CD4-positive, alpha-beta T cell treated with Interferon gamma for 1 hour (primary cell): ENCODE results near the gene GALNT18.

Experiments used
- DNase-seq: peaks from one replicate; pipeline ENCODE4 v3.0.0-alpha.2; 2020

The GALNT18 gene

DNA sequence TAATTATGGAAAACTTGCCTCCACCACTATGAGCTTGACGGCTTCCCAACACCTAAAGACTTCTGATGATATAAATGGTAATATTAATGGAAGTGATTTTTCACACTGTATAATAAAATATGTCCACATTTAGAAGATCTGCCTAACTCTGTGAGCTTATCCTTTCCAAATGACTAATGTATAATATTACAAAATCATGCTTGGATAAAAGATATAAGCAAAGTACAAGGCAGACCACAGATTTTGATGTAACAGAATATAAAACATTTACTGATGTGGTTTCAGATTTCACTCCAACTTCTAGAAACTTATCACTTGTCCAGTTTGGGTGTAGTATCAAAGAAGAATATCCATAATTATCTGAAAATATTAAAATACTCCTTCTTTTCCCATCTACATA, 36.9 kb downstream of the GALNT18 start:
- no peak for DNase-seq

DNA sequence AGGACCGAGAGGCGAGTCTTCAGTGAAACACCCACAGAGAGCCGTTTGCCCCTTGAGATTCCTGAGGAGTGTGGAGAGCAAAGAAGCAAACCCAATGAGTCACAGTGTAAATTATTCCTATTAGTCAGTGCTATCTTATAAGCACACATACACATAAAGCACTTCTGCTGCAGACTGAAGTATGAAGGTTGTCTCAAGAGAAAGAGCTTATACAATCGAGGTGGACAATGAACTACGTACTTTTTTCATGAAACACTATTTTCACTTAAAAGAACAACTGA, 37.3 kb downstream of the GALNT18 start:
- no peak for DNase-seq

DNA sequence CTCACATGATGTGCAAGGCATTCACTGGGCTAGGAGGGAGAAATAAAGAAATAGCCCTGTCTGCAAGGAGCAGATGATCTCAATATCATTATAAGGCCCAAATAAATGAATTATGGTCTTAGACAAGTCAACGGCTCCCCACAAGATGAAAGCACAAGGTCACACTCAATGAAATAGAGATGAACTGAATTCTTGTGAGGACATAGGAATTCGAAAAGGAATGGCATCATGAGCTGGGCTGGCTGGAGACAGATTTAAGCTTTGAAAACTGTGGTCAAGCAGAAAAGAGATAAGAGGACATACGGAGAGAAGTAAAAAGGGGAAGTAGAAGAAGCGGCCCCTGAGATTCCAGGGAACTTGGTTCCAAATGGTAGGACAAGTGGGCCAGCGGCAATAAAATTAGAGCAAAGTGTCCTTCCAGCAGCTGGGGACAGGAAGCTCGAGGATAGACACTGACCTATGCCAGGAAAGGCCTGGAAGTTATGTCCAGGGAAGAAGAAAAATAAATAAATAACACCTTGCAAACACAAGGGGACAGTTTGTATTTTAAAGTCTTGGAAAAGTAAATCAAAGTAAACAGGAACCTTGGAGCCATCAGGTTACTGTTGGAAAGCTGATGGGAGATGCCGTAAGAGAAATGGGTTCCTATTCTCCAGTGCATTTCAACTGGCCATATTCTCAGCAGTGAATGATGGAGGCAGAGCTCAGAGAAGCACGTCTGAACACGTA, 37.8 kb downstream of the GALNT18 start:
- DNase-seq, result no peak

DNA sequence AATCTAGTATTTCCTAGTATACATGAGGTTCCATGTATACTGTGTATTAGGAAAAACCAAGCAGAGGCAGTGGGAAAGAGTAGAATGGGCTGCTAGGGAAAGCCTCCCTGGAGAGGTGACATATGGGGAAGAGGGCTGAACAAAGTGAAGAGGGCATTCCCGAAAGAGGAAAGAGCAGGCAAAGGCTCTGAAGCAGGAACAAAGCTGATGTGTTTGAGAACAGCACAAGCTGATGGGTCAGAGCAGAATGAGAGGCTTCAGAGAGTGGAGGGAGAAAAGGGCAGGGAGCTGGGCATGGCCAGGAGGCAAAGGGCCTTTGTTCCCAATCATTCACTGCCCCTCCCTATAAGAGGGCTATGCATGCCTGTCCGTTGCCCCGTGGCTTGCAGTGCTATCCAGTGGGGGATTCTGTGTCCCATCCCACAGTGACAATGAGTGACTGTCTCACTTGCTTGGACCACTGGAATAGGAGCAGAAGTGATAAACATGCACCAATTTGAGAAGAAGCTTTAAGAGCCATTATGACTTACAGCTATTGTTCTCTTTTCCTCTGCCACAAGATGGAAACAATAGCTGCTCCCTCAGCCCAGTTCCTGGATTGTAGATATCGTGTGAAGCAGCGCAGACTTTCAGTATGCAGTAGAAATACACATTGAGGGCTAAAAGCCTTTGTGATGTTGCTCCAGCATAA, 39.6 kb downstream of the GALNT18 start:
- no peak for DNase-seq

DNA sequence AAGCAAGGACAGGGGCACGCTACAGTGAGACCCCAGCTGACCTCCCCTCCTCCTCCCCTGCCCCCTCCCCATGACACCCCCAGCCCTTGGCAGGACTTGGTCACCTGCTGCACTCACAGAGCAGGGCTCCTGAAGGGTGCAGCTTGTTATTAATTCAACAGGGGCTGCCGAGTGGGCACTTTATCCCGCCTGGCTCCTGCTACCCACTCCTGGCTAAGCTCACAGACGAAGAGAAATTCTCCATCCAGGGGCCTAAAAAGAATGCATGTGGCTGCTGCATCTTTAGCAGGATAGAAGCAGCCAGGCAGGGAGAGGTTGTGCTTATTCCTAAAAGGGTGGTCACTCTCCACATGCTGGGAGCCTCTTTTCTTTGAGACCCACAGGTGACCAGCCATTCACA, 40.3 kb downstream of the GALNT18 start:
- DNase-seq, result no peak

DNA sequence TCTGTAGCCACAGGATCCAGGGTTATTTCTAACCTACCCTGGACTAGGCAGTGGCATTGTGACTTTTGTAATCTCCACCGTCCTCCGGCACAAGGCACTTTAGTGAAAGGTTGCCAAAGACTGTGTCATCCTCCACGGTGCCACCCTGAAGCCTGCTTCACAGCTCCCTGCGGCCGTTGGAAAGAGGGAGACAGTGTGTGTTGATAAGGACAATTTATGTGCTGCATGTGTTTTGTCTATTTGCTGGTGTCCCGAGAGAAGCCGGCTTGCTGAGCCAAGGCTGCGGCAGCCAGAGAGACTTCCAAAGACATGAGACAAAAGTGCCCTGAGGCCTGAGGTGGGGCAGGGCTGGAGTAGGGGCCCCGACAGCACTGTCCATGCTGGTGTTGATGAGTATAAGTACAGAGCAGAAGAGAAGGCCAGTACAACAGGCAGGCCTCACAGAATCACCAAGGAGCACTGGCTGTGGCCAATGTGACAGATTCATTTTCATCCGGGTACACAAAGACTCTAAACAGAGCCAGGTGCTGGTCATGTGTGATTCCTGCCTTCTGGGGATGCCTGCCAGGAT, 40.9 kb downstream of the GALNT18 start:
- DNase-seq, result no peak

DNA sequence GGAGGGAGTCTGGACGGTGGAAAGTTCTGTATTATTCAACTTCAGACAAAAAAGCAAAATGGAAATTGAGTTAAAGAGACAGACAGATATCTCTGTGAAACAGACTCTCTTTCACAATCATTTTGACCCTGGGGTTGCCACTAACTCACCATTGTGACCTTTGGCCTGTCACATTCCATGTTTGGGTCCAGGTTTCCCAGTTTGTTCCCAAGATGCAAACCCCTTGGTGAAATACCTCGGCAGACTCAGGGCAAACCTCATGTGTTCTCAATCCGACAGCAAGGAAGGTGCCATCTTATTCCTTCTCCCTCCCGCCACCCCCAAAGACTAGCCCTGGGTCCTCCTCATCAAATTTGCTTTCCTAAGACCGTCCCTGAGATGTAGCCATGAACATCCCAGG, 41.8 kb downstream of the GALNT18 start:
- DNase-seq, result no peak

DNA sequence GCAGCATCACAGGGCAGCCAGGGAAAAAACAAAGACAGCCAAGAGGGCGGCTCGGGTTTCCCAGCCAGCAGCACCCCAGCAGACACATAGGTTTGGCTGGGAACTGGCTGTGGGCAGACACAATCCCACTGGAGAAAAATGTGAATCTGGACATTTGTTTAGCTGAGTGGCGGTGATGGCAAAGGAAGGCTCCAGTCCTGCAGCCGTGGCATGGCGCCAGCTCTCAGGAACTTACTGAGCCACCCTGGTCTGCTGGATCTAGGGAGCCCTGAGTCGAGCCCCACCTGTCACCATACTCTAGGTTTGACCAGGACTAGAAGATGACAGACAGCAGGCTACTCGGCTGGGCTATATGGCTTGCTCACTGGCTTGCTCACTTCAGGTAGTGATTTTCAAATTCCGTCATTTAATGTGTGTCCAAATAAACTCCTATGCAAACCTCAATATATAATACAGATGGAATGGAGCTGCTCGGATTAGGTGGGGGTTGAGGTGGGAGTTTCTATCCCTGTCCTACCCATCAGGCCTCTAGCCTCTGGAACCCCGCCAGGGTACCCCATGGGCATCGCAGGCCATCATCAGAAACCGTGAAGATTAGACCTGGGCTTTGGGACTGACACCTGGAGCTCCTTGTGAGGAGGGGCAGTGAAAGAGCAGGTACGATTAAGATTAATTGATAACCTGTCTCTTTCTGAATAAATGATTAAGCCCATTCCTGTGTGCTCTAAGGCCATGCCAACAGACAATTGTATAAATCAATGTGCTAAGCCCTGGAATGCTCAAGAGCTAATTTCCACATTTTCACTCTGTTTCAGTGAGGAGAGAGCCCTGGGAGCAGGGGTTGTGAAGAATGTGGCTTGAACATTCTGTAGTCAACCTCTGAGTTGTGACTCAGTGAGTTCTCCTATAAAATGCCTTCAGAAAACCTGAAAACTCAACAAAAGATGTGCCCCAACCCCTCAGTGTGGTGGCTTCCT, 42.5 kb downstream of the GALNT18 start:
- no peak for DNase-seq

DNA sequence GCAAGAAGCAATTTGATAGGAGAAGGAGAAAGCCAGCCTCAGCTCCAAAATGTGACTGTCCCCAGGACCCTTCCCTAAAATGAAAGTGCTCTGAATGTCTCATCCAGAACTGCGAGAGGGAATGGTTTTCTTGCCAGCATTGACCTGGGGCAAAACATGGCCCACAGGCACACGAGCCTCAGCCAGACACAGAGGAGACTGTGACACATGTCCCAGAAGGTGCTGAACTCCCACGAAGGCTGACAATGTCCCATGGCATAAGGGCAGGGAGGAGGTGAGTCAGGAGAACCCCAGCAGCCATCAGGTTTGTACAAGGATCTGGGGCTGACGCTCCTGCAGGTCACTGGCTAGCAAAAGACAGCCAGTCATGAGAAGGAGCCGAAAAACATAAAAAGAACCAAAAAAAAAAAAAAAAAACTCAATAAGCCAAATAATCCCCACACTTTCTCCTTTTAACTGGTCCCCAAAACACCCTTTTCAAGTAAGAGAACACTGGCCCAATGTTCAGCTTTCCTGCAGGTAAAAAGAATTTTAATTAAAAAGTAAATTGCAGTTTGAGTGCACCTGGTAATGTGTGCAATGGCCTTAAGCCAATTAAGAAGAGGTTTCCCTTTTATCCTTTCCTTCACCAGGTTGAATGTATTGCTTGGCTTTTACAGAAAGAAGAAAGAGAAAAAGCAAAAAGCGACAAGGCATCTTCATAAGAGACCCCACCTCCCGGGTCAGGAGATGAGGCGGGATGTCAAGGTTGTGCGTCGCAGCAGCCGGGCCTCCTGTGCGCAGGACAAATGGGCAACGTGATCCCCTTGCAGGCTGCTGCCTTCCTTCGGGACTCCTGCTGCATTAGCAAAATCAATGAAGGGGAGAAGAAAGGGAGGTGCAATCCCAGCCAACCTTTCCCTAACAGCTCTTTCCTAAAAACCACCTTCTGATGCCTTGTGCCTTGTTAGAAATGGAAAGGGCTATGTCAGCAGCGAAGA, 43.6 kb downstream of the GALNT18 start:
- no peak for DNase-seq

DNA sequence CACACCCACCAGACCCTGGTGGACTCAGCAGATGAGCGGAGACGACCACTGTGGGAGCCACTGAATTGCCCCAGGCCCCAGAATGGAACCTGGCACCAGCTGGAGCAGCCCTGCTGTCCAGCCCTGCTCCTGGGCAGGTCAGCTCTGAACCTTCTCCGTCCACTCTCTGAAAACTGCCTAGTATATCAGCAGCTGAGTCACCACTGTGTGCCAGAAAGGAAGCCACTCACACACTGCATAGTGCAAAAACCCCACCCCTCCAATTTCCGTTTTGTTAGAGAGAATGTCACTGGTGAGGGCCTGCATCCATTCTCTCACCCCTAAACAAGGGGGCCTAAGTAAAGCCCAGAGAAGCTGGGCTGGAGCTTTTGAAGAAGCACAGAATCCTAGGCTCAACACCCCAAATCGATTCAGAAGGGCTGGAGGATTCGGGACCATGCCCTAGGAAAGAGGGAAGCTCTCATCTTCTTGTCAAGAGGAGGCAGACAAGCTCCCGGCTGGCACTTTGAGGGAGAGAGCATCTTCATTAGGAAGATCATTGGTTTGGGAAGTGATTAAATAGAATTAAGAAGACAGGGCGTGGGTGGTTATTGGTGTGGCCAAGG, 44.5 kb downstream of the GALNT18 start:
- no peak for DNase-seq

DNA sequence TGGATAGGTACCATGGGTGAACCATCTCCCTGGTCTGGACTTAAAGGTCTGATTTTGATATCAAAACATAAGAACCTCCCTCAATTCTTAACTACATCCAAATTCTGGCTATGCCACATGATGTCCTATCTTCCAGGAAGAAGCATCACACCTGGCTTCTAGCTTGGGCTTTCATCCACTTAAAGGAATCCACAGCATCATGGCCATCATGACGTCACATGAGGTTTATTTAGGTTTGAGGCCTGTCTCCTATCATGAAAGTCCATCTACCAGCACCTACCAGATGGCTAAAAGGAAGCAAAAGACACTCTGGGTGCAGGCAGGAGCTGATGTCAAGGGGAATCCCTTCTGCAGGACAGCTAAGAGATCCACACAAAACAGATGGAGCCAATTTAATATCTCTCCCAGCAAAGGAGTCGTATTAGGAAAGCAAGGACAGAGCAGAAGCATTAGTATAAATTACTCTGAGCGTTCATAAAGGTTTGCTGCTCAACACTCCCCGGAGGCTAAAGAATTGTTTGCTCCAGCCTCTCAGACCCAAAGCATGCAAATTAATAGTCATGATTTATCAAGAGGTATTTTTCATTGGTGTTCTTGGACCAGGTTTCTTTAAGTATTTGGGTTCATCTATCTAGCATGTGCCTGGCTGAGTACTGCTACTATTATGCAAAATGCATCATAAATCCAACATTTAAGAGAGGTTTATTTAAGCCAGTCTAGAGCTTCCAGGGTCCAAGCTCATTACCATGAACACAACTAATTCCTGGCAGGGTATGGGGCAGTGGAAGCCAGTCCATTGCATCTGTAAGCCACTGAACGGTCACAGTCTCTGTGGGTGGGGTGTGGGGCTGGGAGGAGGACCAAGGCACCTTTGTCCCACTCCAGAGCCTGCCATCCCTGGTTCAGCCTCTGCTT, 47.2 kb downstream of the GALNT18 start:
- no peak for DNase-seq

DNA sequence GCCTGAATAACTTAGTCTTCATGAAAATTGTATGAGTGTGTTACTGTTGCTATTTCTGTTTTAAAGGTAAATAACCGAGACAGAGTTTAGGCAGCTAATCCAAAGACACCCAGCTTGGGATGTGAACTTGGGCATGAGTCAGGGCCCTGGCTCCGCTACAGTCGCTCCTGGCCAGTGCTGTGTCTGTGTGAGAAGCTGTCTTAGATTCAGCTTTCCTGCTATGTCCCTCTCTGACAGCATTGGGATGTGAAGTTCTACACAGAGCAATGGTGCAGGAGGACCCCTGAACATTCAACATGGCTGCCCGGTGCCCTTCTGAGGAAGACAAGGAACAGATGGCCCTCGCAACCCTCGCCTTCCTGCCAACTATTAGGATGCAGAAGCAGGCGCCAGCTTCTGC, 49.4 kb downstream of the GALNT18 start:
- no peak for DNase-seq

DNA sequence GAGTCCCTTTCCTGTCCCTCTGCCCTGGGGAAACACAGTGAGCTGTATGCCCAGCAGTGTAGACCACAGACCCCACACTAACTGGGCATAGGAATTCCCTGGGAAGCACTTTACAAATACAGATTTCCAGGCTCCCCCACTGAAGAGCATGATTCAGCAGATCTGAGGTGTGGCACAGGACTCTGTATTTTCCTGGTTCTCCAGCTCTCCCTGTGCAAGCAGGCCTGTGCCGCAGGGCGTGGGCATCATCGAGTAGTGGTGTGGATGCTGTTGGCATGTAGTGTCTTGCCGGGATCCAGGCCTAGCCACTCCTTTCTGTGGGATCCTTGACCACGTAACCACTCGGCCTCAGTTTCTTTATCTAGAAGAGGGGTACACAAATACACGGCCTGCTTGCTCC, 49.9 kb downstream of the GALNT18 start:
- no peak for DNase-seq

DNA sequence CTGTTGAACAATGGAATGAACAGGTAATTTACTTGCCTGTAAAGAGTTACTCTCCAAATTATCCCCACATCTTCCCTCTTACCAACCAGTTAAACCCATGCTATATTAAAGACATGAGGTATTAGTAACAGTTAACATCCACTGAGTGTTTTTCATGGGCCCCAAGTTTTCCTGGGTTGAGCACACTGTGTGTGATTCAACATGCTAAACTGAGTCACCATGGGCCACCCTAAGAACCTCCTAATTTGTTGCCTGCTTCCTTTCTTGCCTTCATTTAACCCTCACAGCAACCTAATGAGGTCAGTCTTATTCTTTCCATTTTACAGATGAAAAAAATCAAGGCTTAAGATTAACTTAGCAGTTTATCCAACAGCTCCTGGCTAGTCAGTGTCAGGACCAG, 51.0 kb downstream of the GALNT18 start:
- no peak for DNase-seq

DNA sequence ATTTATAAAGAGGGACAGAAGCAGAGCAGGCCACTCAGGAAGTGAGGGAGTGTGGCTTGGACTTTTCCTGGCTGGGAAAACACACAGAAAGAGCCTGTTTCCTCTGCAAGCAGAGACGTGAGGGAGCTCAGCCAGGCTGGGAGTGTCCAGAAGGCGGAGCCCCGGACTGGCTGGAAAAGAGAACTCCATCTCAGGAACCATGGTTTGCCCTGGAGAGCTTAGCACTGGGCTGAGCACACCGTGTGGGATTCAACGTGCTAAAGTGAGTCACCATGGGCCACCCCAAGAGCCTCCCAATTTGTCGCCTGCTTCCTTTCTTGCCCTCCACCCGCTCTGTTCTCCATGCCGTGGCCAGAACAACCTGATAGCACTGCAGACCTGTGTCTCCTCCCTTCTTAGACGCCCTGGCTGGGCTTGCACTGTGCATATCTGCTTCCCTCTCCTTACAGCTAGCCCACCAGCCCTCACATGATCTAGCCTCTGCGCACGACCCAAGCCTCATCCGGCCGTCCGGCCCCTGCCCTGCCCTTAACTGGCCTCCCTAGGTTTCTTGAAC, 51.8 kb downstream of the GALNT18 start:
- no peak for DNase-seq

DNA sequence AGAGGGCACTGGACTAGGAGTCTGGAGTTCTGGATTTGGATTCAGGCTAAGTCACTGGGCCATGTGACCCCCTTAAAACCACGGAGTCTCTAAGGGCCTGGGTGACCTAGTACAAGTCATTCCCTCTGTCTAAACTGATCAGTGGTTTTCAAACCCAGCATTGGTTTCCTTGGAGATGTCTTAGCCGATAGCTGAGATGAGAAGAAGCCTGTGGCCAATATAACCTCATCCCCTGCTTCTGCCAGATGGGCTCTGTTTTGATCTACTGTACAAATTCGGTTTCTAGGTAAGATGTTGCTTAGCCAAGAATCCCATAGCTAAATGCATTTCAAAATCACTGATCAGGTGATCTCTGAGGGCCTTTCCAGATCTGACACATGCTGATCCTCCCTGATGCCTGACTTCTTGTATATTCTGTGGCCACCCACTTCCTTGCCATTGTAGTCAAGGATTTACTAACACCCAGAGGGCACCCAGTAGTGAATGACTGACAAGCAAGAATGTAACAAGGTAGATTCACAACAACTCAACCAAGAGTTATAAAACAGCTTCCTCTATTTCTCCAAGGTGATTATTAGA, 53.1 kb downstream of the GALNT18 start:
- no peak for DNase-seq

DNA sequence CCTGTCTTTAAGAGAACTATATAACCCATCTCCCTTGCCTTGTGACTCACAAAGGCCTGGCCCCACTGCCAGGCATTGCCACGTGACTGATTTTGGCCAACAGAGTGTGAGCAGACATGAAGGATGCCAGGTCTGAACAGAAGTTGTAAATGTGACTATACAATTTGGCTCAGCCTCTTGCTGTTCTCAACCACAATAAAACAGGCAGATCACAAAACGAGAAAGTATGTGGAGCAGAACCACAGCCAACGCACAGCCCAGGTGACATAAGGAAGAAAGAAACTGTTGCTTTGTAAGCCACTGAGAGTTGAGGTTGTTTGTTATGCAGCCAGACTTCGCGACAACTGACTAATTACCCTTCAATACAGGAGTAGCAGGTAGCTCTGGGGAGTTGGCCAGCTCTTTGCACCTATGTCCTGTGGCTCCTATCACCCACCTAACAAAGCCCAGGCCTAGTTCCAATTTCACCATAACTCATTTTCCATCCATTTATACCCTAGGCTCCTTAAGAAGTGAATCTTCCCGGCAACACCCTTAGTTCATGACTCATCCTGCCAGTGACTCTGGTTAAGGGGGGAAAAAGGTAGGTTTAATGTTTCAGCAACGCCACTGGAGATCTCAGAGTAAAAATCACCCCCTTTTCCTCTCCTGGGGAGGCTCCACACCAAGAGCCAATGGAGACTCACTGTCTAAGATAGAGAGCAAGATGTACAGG, 53.7 kb downstream of the GALNT18 start:
- DNase-seq, result no peak

DNA sequence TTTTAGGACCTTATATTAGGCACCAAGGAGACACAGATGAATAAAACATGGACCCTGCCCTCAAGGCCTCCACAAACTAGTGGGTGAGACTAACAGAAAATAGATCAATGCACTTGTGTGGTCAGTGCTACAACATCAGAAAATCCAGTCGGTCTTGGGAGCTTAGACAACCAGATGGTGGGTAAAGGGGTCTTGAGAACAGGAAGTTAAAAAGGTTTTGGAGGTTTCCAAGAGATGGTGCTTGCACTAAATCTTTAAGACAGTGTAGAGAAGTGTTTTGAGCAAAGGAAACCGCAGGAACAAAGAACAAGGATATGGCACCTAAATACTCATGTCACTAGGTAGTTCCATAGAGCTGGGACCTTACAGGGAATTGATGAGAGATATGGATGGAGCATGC, 56.2 kb downstream of the GALNT18 start:
- no peak for DNase-seq
